ENCODE data around the gene NT5C1B.

NT5C1B gene

DNA sequence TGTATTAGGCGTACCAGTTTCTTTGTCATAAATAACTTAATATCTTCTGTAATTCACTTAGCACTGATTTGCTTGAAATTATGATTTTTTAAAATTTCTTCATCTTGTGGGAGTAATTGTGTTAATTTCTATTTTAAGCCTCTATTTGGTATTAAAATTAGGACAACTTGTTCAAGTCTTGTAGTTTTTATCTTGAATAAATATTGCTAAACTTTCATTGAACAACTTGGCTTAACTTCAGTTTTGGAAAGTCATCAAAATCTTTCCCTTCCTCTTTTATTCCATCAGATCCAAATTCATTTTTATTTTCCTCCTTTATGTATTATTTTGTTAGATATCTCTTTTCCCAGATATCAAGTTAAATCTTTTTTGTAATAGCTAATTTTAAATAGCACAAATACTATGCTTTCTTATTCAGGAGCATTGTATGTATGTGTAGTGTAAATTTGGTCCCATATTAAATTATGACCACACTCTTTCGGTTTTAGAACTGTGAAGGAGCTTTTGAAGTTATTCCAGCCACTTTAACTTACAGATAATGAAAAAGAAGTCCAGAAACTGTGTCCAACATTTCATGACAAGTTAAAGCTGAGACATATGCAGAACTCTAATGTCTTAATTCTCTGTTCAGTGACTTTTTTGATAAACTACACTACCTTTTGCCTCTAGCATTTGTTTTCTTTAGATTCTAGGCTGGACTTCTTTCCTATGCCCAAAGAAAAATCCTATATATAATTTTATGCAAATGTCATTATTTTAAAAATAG, 31.7 kb upstream of the NT5C1B start:
- Histone ChIP-seq H3K27me3 (ENCODE audit: control insufficient read depth in 5 of 5, insufficient read depth in 4 of 5, low read length in 5 of 5) (no peaks in the 10 kb centered on the region), H3K27ac (ENCODE audit: low read depth, low read length) (no peak overlapping the region), H3K9me3 (ENCODE audit: control insufficient read depth in 5 of 5, low read length in 5 of 5) (peaks cover 0 to 5% (median 0%) of the 10 kb centered on the region in 5 donors), H3K9ac (ENCODE audit: low read length in 5 of 5) (no peak overlapping the region), H3K4me1 (ENCODE audit: control insufficient read depth in 5 of 5, insufficient read depth in 5 of 5, low read length in 5 of 5) (no peaks in the 10 kb centered on the region), H3K36me3 (ENCODE audit: control insufficient read depth in 5 of 5, insufficient read depth in 5 of 5, low read length in 5 of 5) (no peaks in the 10 kb centered on the region), H3K4me3 (ENCODE audit: low read depth in 1 of 5, low read length in 5 of 5) (no peak overlapping the region)

DNA sequence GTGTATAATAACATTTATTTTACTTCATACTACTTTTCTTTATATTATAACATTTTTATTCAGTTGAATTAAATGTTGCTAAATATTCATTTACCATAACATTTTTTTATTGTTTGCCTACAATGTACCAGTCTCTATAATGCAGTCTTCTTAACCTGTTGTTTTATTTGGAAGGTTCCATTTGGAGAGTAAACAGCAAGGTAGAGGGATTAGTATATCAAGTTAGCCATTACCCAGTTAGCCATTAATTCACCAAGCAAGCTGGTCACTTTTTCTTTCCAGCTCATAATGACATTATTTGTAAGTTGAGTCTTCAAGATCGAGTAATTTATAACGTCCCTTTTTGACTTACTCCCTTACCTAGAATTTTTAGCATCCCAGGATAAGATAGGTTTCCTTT, 29.7 kb upstream of the NT5C1B start:
- Histone ChIP-seq H3K9ac (ENCODE audit: low read length in 5 of 5) (no peak overlapping the region), H3K27me3 (ENCODE audit: control insufficient read depth in 5 of 5, insufficient read depth in 4 of 5, low read length in 5 of 5) (no peaks in the 10 kb centered on the region), H3K36me3 (ENCODE audit: control insufficient read depth in 5 of 5, insufficient read depth in 5 of 5, low read length in 5 of 5) (no peaks in the 10 kb centered on the region), H3K4me1 (ENCODE audit: control insufficient read depth in 5 of 5, insufficient read depth in 5 of 5, low read length in 5 of 5) (no peaks in the 10 kb centered on the region), H3K4me3 (ENCODE audit: low read depth in 1 of 5, low read length in 5 of 5) (no peak overlapping the region), H3K9me3 (ENCODE audit: control insufficient read depth in 5 of 5, low read length in 5 of 5) (peaks cover 0 to 5% (median 0%) of the 10 kb centered on the region in 5 donors), H3K27ac (ENCODE audit: low read depth, low read length) (no peak overlapping the region)

DNA sequence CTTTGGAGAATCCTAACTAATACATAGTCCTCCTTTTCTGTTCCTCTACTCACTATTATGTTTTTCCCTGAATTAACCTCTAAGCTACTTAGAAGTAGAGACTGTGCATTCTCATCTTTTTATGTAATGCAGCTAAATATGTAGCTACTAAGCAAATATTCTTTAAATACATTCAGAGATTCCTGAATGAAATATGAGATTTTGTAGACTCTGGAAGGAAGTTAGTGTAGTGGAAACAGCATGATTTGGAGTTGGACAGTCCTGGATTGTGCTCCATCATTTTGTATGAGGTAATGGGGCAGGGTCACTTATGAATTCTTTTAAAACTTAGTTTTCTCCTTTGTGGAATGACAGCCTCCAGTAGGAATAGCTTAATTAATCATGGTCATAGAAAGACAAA, 24.7 kb upstream of the NT5C1B start:
- Histone ChIP-seq H3K9me3 (ENCODE audit: control insufficient read depth in 5 of 5, low read length in 5 of 5) (peaks cover 0 to 5% (median 0%) of the 10 kb centered on the region in 5 donors), H3K9ac (ENCODE audit: low read length in 5 of 5) (no peak overlapping the region), H3K27ac (ENCODE audit: low read depth, low read length) (no peak overlapping the region), H3K4me1 (ENCODE audit: control insufficient read depth in 5 of 5, insufficient read depth in 5 of 5, low read length in 5 of 5) (no peaks in the 10 kb centered on the region), H3K36me3 (ENCODE audit: control insufficient read depth in 5 of 5, insufficient read depth in 5 of 5, low read length in 5 of 5) (no peaks in the 10 kb centered on the region), H3K27me3 (ENCODE audit: control insufficient read depth in 5 of 5, insufficient read depth in 4 of 5, low read length in 5 of 5) (no peaks in the 10 kb centered on the region), H3K4me3 (ENCODE audit: low read depth in 1 of 5, low read length in 5 of 5) (no peak overlapping the region)

DNA sequence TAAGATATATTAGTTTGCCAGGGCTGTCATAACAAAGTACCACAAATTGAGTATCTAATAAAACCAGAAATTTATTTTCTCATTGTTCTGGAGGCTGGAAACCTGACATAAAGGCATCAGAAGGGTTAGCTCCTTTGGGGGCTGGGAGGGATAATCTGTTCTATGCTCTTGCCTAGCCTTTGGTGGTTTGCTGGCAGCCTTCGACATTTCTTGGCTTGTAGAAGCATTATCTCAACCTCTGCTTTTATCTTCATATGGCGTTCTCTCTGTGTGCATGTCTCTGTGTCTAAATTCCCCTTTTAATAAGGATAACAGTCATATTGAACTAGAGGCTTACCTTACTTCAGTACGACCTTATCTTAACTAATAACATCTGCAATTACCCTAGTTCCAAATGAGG, 22.8 kb upstream of the NT5C1B start:
- Histone ChIP-seq H3K9me3 (ENCODE audit: control insufficient read depth in 5 of 5, low read length in 5 of 5) (no peaks in the 10 kb centered on the region), H3K27me3 (ENCODE audit: control insufficient read depth in 5 of 5, insufficient read depth in 4 of 5, low read length in 5 of 5) (no peaks in the 10 kb centered on the region), H3K27ac (ENCODE audit: low read depth, low read length) (no peak overlapping the region), H3K4me3 (ENCODE audit: low read depth in 1 of 5, low read length in 5 of 5) (no peak overlapping the region), H3K36me3 (ENCODE audit: control insufficient read depth in 5 of 5, insufficient read depth in 5 of 5, low read length in 5 of 5) (no peaks in the 10 kb centered on the region), H3K9ac (ENCODE audit: low read length in 5 of 5) (no peak overlapping the region), H3K4me1 (ENCODE audit: control insufficient read depth in 5 of 5, insufficient read depth in 5 of 5, low read length in 5 of 5) (no peaks in the 10 kb centered on the region)

DNA sequence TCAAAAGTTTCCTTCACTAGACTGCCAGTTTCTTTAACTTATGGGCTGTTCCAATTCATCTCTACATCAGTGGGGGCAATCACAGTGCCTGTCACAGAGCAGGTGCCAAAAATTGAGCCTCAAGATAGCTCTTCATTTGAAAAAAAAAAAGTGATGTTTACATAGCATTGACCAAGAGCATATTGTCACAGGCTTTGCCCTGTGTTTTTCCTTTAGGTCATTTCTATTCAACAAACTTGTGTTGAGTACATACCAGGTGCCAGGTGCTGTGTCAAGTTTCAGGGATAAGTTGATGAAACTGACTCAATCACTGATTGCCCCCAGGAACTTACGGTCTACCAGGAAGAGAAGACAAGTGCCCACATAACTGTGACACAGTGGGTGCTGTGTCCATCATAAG, 22.2 kb upstream of the NT5C1B start:
- Histone ChIP-seq H3K4me1 (ENCODE audit: control insufficient read depth in 5 of 5, insufficient read depth in 5 of 5, low read length in 5 of 5) (no peaks in the 10 kb centered on the region), H3K9ac (ENCODE audit: low read length in 5 of 5) (no peak overlapping the region), H3K4me3 (ENCODE audit: low read depth in 1 of 5, low read length in 5 of 5) (no peak overlapping the region), H3K27ac (ENCODE audit: low read depth, low read length) (no peak overlapping the region), H3K27me3 (ENCODE audit: control insufficient read depth in 5 of 5, insufficient read depth in 4 of 5, low read length in 5 of 5) (no peaks in the 10 kb centered on the region), H3K36me3 (ENCODE audit: control insufficient read depth in 5 of 5, insufficient read depth in 5 of 5, low read length in 5 of 5) (no peaks in the 10 kb centered on the region), H3K9me3 (ENCODE audit: control insufficient read depth in 5 of 5, low read length in 5 of 5) (no peaks in the 10 kb centered on the region)

DNA sequence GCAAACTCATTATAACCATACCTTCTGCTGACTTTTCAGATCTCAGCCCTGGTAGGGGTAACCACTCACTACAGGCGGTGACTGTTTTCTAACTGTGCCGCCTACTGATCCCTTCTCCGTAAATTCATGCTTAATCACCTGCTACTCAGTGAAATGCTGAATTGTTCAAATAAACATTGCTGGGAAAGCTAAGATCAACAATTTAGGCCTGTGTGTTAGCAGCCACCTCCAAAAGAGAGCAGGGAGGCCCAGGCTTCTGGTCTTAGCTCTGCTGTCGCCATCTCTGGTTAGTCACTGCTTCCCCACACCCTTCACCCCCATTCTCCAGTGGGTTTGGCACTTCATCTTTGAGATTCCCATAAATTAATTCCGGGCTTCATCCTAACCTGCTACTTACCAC, 21.8 kb upstream of the NT5C1B start:
- no peak overlapping the region for H3K4me3 ChIP-seq (ENCODE audit: low read depth in 1 of 5, low read length in 5 of 5)
- no peak overlapping the region for H3K27ac ChIP-seq (ENCODE audit: low read depth, low read length)
- no peak overlapping the region for H3K9ac ChIP-seq (ENCODE audit: low read length in 5 of 5)
- H3K4me1 ChIP-seq (ENCODE audit: control insufficient read depth in 5 of 5, insufficient read depth in 5 of 5, low read length in 5 of 5) = no peaks in the 10 kb centered on the region
- no peaks in the 10 kb centered on the region for H3K9me3 ChIP-seq (ENCODE audit: control insufficient read depth in 5 of 5, low read length in 5 of 5)
- no peaks in the 10 kb centered on the region for H3K36me3 ChIP-seq (ENCODE audit: control insufficient read depth in 5 of 5, insufficient read depth in 5 of 5, low read length in 5 of 5)
- no peaks in the 10 kb centered on the region for H3K27me3 ChIP-seq (ENCODE audit: control insufficient read depth in 5 of 5, insufficient read depth in 4 of 5, low read length in 5 of 5)

DNA sequence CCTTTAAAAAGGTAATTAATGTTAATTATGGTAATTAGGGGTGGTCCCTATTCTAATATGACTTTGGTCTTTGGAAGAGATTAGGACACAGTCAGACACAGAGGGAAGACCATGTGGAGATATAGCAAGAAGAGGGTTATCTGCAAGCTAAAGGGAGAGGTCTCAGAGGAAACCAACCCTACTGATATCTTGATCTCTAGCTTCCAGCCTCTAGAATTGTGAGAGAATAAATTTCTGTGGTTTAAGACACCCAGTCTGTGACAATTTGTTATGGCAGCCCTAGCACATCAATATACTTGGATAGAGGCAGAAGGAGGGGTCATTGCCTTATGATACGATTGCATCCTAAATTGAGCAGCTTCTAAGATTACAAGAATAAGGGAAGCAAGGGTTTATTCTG, 21.3 kb upstream of the NT5C1B start:
- Histone ChIP-seq H3K27me3 (ENCODE audit: control insufficient read depth in 5 of 5, insufficient read depth in 4 of 5, low read length in 5 of 5) (no peaks in the 10 kb centered on the region), H3K4me1 (ENCODE audit: control insufficient read depth in 5 of 5, insufficient read depth in 5 of 5, low read length in 5 of 5) (no peaks in the 10 kb centered on the region), H3K4me3 (ENCODE audit: low read depth in 1 of 5, low read length in 5 of 5) (no peak overlapping the region), H3K9ac (ENCODE audit: low read length in 5 of 5) (no peak overlapping the region), H3K36me3 (ENCODE audit: control insufficient read depth in 5 of 5, insufficient read depth in 5 of 5, low read length in 5 of 5) (no peaks in the 10 kb centered on the region), H3K27ac (ENCODE audit: low read depth, low read length) (no peak overlapping the region), H3K9me3 (ENCODE audit: control insufficient read depth in 5 of 5, low read length in 5 of 5) (no peaks in the 10 kb centered on the region)

DNA sequence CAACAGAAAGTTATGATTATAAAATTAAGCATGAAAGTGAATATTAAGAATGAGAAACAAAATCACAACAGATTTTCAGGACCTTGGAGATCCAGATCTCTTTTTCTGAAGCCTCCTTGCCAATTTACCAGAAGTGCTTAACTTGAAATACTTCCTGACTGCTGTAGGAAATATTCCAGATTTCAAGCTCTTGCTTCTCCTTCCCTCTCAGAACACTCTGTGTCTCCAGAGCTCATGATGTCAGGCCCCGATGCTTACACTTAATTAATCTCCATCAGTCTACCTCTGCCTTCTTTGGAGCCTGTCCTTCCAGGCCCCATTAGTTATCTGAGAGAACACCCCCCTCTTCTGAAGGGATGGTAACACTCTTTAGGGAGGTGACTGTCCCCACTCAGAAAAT, 20.7 kb upstream of the NT5C1B start:
- Histone ChIP-seq H3K4me1 (ENCODE audit: control insufficient read depth in 5 of 5, insufficient read depth in 5 of 5, low read length in 5 of 5) (no peaks in the 10 kb centered on the region), H3K9me3 (ENCODE audit: control insufficient read depth in 5 of 5, low read length in 5 of 5) (no peaks in the 10 kb centered on the region), H3K4me3 (ENCODE audit: low read depth in 1 of 5, low read length in 5 of 5) (no peak overlapping the region), H3K27me3 (ENCODE audit: control insufficient read depth in 5 of 5, insufficient read depth in 4 of 5, low read length in 5 of 5) (no peaks in the 10 kb centered on the region), H3K27ac (ENCODE audit: low read depth, low read length) (no peak overlapping the region), H3K36me3 (ENCODE audit: control insufficient read depth in 5 of 5, insufficient read depth in 5 of 5, low read length in 5 of 5) (no peaks in the 10 kb centered on the region), H3K9ac (ENCODE audit: low read length in 5 of 5) (no peak overlapping the region)

DNA sequence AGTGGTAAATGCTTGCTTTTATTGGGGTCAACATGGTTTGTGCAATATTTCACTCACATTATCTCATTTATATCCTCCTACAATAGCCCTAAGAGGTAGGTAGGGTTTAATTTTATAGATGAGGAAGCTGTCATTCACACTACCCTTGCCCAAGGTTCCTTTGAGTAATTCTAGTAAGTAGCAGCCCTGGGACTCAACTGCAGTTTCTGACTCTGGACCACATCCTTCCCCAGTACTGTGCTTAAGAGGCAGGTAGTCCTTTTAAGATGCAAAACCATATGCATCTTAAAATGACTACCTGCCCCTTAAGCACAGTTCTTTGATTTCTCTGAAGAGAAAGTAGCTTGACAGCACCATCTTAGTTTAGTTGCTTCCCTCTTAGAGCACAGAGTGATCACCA, 15.7 kb upstream of the NT5C1B start:
- Histone ChIP-seq H3K9me3 (ENCODE audit: control insufficient read depth in 5 of 5, low read length in 5 of 5) (no peaks in the 10 kb centered on the region), H3K27ac (ENCODE audit: low read depth, low read length) (no peak overlapping the region), H3K4me3 (ENCODE audit: low read depth in 1 of 5, low read length in 5 of 5) (no peak overlapping the region), H3K9ac (ENCODE audit: low read length in 5 of 5) (no peak overlapping the region), H3K36me3 (ENCODE audit: control insufficient read depth in 5 of 5, insufficient read depth in 5 of 5, low read length in 5 of 5) (no peaks in the 10 kb centered on the region), H3K27me3 (ENCODE audit: control insufficient read depth in 5 of 5, insufficient read depth in 4 of 5, low read length in 5 of 5) (no peaks in the 10 kb centered on the region), H3K4me1 (ENCODE audit: control insufficient read depth in 5 of 5, insufficient read depth in 5 of 5, low read length in 5 of 5) (peaks cover 0 to 4% (median 0%) of the 10 kb centered on the region in 5 donors)

DNA sequence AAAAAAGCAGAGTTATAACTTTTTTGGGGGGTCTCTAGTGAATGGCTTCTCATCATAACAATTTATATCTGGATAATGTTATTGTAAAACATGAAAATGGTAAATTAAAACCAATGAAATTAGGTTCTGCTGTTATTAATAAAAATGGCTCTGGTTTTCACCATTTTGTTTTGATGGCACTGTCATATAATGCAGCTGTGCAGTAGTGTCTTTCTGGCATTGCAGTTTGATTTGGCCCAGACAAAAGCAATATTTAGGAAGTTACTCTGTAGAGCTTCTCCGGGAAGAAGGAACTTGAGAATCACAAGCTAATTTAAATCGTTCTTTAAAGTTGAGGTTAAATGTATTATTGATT, 15.1 kb upstream of the NT5C1B start:
- Histone ChIP-seq H3K4me3 (ENCODE audit: low read depth in 1 of 5, low read length in 5 of 5) (no peak overlapping the region), H3K27ac (ENCODE audit: low read depth, low read length) (no peak overlapping the region), H3K4me1 (ENCODE audit: control insufficient read depth in 5 of 5, insufficient read depth in 5 of 5, low read length in 5 of 5) (peaks cover 0 to 5% (median 1%) of the 10 kb centered on the region in 5 donors), H3K27me3 (ENCODE audit: control insufficient read depth in 5 of 5, insufficient read depth in 4 of 5, low read length in 5 of 5) (no peaks in the 10 kb centered on the region), H3K36me3 (ENCODE audit: control insufficient read depth in 5 of 5, insufficient read depth in 5 of 5, low read length in 5 of 5) (no peaks in the 10 kb centered on the region), H3K9me3 (ENCODE audit: control insufficient read depth in 5 of 5, low read length in 5 of 5) (no peaks in the 10 kb centered on the region), H3K9ac (ENCODE audit: low read length in 5 of 5) (no peak overlapping the region)
